HEK293 (cell line): Measurements from ENCODE around the gene DNER.

Source experiments
- CTCF ChIA-PET: fragments of 350-600 bp; formaldehyde crosslinking; extraction: SDS; loops from one replicate; lab custom pipeline; 2021; ENCODE audit warnings: antibody characterized with exemption; lab: Yijun Ruan, JAX
- POLR2A ChIA-PET: fragments of 300-600 bp; formaldehyde crosslinking; extraction: SDS; loops from one replicate; lab custom pipeline; 2020; ENCODE audit warnings: antibody characterized with exemption, inconsistent platforms; lab: Yijun Ruan, JAX
- H3K27ac ChIP-seq: fragments of 200-500 bp; sonication (Bioruptor generic); 2 replicates; pipeline ENCODE4 v1.5.1; 2014; ENCODE audit warnings: low read depth, low read length, control low read depth, inconsistent platforms; ENCODE audit errors: extremely low read depth
- H3K36me3 ChIP-seq, 2 experiments: fragments of 200-500 bp in 1 of 2; sonication (Bioruptor generic) in 1 of 2; 1 replicate in 1 of 2; 2 replicates in 1 of 2; pipeline ENCODE4 v1.5.1; 2014 to 2017; ENCODE audit warnings: inconsistent platforms in 2 of 2, low read length in 2 of 2; ENCODE audit not compliant: control insufficient read depth in 2 of 2, insufficient read depth in 1 of 2
- H3K4me1 ChIP-seq: fragments of 200-500 bp; sonication (Bioruptor generic); 2 replicates; pipeline ENCODE4 v1.5.1; 2014; ENCODE audit warnings: mild to moderate bottlenecking, low read length, inconsistent platforms; ENCODE audit not compliant: control insufficient read depth, insufficient read depth
- H3K4me3 ChIP-seq: 2 replicates; pipeline ENCODE4 v1.5.1; 2011; ENCODE audit warnings: low read depth, mild to moderate bottlenecking, control low read depth, low read length, moderate library complexity
- H3K9me3 ChIP-seq: fragments of 200-500 bp; sonication (Bioruptor generic); 2 replicates; pipeline ENCODE4 v1.5.1; 2014; ENCODE audit warnings: low read depth, low read length, inconsistent platforms; ENCODE audit not compliant: control insufficient read depth, insufficient read depth
- BCL11A ChIP-seq: fragments of 450-650 bp; formaldehyde crosslinking; IDR thresholded peaks from 2 replicates; pipeline ENCODE4 v1.5.1; 2016; ENCODE audit warnings: low read depth, missing biosample characterization, missing genetic modification characterization
- KLF1 ChIP-seq: fragments of 450-650 bp; formaldehyde crosslinking; IDR thresholded peaks from 2 replicates; pipeline ENCODE4 v1.5.1; 2016; ENCODE audit warnings: missing biosample characterization, missing genetic modification characterization
- PRDM1 ChIP-seq: fragments of 450-650 bp; formaldehyde crosslinking; IDR thresholded peaks from 2 replicates; pipeline ENCODE4; 2016; ENCODE audit warnings: missing biosample characterization, missing genetic modification characterization
- YY1 ChIP-seq: fragments of 450-650 bp; formaldehyde crosslinking; IDR thresholded peaks from 2 replicates; pipeline ENCODE4 v1.5.1; 2018; ENCODE audit warnings: missing biosample characterization, missing genetic modification characterization
- ZBTB21 ChIP-seq: fragments of 450-650 bp; formaldehyde crosslinking; IDR thresholded peaks from 2 replicates; pipeline ENCODE4 v1.5.1; 2017; ENCODE audit warnings: missing biosample characterization, missing genetic modification characterization
- ZNF221 ChIP-seq: fragments of 450-650 bp; formaldehyde crosslinking; IDR thresholded peaks from 2 replicates; pipeline ENCODE4 v1.5.1; 2017; ENCODE audit warnings: missing biosample characterization, missing genetic modification characterization, borderline replicate concordance
- ZNF266 ChIP-seq: fragments of 450-650 bp; formaldehyde crosslinking; IDR thresholded peaks from 2 replicates; pipeline ENCODE4 v1.5.1; 2016; ENCODE audit warnings: missing biosample characterization, missing genetic modification characterization, low read depth
- ZNF311 ChIP-seq: fragments of 450-650 bp; formaldehyde crosslinking; IDR thresholded peaks from 2 replicates; pipeline ENCODE4 v1.5.1; 2017; ENCODE audit warnings: missing biosample characterization, missing genetic modification characterization, borderline replicate concordance
- ZNF585B ChIP-seq: fragments of 450-650 bp; formaldehyde crosslinking; IDR thresholded peaks from 2 replicates; pipeline ENCODE4 v1.5.1; 2016; ENCODE audit warnings: missing biosample characterization, missing genetic modification characterization
- ZNF610 ChIP-seq: fragments of 450-650 bp; formaldehyde crosslinking; IDR thresholded peaks from 2 replicates; pipeline ENCODE4 v1.5.1; 2016; ENCODE audit warnings: missing biosample characterization, missing genetic modification characterization, borderline replicate concordance
- ZNF623 ChIP-seq: fragments of 450-650 bp; formaldehyde crosslinking; IDR thresholded peaks from 2 replicates; pipeline ENCODE4 v1.5.1; 2016; ENCODE audit warnings: missing biosample characterization, missing genetic modification characterization
- ZNF677 ChIP-seq: fragments of 450-650 bp; IDR thresholded peaks from 2 replicates; pipeline ENCODE4 v1.5.0; 2018; ENCODE audit warnings: missing biosample characterization, mild to moderate bottlenecking, missing genetic modification characterization, moderate library complexity
- TF ChIP-seq, protein P1 (sequence below): fragments of 450-650 bp; formaldehyde crosslinking; IDR thresholded peaks from 2 replicates; pipeline ENCODE4 v1.5.1; 2016; ENCODE audit warnings: missing biosample characterization, missing genetic modification characterization, borderline replicate concordance
- TF ChIP-seq, protein P2 (sequence below): fragments of 450-650 bp; formaldehyde crosslinking; IDR thresholded peaks from 2 replicates; pipeline ENCODE4 v1.5.1; 2016; ENCODE audit warnings: missing biosample characterization, missing genetic modification characterization
- TF ChIP-seq, protein P3 (sequence below): fragments of 450-650 bp; formaldehyde crosslinking; IDR thresholded peaks from 2 replicates; pipeline ENCODE4 v1.5.1; 2017; ENCODE audit warnings: missing biosample characterization, missing genetic modification characterization
- TF ChIP-seq, protein P4 (sequence below): fragments of 450-650 bp; IDR thresholded peaks from 2 replicates; pipeline ENCODE4 v1.5.1; 2018; ENCODE audit warnings: missing biosample characterization, mild to moderate bottlenecking, missing genetic modification characterization
- TF ChIP-seq, protein P5 (sequence below): fragments of 450-650 bp; formaldehyde crosslinking; IDR thresholded peaks from 2 replicates; pipeline ENCODE4 v1.5.1; 2016; ENCODE audit warnings: missing biosample characterization, missing genetic modification characterization

The DNER gene

DNA sequence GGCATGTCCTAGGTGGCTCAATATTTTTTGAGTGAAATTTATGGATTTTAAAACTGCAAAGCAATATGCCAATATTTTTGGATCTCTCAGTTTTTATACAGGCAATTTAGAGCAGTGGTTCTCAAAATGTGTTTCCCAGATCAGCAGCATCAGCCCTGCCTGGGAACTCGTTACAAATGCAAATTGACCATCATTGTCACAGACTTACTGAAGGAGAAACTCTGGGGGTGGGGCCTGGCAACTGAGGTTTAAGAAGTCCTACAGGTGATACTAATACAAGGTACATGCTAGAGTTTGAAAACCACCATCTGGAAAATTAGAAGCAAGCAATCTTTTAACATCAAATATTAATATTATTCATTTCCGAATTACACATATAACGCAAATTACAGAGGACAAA lies 227.7 kb downstream of the DNER start (continued):
- TF ChIP-seq, protein P1, sequence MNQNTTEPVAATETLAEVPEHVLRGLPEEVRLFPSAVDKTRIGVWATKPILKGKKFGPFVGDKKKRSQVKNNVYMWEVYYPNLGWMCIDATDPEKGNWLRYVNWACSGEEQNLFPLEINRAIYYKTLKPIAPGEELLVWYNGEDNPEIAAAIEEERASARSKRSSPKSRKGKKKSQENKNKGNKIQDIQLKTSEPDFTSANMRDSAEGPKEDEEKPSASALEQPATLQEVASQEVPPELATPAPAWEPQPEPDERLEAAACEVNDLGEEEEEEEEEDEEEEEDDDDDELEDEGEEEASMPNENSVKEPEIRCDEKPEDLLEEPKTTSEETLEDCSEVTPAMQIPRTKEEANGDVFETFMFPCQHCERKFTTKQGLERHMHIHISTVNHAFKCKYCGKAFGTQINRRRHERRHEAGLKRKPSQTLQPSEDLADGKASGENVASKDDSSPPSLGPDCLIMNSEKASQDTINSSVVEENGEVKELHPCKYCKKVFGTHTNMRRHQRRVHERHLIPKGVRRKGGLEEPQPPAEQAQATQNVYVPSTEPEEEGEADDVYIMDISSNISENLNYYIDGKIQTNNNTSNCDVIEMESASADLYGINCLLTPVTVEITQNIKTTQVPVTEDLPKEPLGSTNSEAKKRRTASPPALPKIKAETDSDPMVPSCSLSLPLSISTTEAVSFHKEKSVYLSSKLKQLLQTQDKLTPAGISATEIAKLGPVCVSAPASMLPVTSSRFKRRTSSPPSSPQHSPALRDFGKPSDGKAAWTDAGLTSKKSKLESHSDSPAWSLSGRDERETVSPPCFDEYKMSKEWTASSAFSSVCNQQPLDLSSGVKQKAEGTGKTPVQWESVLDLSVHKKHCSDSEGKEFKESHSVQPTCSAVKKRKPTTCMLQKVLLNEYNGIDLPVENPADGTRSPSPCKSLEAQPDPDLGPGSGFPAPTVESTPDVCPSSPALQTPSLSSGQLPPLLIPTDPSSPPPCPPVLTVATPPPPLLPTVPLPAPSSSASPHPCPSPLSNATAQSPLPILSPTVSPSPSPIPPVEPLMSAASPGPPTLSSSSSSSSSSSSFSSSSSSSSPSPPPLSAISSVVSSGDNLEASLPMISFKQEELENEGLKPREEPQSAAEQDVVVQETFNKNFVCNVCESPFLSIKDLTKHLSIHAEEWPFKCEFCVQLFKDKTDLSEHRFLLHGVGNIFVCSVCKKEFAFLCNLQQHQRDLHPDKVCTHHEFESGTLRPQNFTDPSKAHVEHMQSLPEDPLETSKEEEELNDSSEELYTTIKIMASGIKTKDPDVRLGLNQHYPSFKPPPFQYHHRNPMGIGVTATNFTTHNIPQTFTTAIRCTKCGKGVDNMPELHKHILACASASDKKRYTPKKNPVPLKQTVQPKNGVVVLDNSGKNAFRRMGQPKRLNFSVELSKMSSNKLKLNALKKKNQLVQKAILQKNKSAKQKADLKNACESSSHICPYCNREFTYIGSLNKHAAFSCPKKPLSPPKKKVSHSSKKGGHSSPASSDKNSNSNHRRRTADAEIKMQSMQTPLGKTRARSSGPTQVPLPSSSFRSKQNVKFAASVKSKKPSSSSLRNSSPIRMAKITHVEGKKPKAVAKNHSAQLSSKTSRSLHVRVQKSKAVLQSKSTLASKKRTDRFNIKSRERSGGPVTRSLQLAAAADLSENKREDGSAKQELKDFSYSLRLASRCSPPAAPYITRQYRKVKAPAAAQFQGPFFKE (tag by site-specific recombination), result no peak
- TF ChIP-seq PRDM1 (tag by site-specific recombination) (no peak), YY1 (tag by site-specific recombination) (no peak), ZBTB21 (tag by site-specific recombination) (no peak), BCL11A (tag by site-specific recombination) (no peak), ZNF585B (tag by site-specific recombination) (no peak)

DNA sequence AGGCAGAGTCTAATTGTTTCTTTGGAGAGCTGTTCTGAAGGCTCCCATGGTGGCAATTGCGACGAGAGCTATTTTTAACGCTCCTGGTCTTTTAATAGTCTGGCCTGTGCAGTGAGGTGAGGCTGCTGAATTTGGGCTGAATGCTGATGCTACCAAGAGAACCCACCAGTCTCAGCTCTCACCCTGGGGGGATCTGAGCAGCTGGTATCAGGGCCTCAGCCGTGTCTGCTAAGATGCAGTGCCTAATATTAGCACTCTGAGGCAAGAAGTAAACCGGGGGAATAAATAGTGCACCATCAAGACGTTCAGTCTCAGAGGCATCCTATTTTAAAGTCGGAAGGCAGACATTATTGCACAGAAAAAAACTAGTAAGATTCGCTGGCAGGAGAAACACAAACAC lies 228.5 kb downstream of the DNER start:
- H3K4me1 ChIP-seq, result no peaks in the 10 kb centered on the region
- no peaks in the 10 kb centered on the region; the same call in 1 of the 2 replicates for H3K9me3 ChIP-seq
- no peaks in the 10 kb centered on the region for H3K36me3 ChIP-seq
- H3K27ac ChIP-seq, result no peak overlapping the region
- POLR2A ChIA-PET, result no interaction called here
- CTCF ChIA-PET, result no interaction called here
- H3K4me3 ChIP-seq, result no peak overlapping the region
- no peak for TF ChIP-seq ZNF610
- TF ChIP-seq, protein P2, sequence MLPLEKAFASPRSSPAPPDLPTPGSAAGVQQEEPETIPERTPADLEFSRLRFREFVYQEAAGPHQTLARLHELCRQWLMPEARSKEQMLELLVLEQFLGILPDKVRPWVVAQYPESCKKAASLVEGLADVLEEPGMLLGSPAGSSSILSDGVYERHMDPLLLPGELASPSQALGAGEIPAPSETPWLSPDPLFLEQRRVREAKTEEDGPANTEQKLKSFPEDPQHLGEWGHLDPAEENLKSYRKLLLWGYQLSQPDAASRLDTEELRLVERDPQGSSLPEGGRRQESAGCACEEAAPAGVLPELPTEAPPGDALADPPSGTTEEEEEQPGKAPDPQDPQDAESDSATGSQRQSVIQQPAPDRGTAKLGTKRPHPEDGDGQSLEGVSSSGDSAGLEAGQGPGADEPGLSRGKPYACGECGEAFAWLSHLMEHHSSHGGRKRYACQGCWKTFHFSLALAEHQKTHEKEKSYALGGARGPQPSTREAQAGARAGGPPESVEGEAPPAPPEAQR (tag by site-specific recombination), result no peak
- TF ChIP-seq, protein P3, sequence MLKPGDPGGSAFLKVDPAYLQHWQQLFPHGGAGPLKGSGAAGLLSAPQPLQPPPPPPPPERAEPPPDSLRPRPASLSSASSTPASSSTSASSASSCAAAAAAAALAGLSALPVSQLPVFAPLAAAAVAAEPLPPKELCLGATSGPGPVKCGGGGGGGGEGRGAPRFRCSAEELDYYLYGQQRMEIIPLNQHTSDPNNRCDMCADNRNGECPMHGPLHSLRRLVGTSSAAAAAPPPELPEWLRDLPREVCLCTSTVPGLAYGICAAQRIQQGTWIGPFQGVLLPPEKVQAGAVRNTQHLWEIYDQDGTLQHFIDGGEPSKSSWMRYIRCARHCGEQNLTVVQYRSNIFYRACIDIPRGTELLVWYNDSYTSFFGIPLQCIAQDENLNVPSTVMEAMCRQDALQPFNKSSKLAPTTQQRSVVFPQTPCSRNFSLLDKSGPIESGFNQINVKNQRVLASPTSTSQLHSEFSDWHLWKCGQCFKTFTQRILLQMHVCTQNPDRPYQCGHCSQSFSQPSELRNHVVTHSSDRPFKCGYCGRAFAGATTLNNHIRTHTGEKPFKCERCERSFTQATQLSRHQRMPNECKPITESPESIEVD (tag by site-specific recombination), result no peak
- TF ChIP-seq ZNF311 (tag by site-specific recombination), result no peak
- TF ChIP-seq, protein P4, sequence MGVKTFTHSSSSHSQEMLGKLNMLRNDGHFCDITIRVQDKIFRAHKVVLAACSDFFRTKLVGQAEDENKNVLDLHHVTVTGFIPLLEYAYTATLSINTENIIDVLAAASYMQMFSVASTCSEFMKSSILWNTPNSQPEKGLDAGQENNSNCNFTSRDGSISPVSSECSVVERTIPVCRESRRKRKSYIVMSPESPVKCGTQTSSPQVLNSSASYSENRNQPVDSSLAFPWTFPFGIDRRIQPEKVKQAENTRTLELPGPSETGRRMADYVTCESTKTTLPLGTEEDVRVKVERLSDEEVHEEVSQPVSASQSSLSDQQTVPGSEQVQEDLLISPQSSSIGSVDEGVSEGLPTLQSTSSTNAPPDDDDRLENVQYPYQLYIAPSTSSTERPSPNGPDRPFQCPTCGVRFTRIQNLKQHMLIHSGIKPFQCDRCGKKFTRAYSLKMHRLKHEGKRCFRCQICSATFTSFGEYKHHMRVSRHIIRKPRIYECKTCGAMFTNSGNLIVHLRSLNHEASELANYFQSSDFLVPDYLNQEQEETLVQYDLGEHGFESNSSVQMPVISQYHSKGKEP (tag by site-specific recombination), result no peak
- TF ChIP-seq ZNF677, result no peak
- no peak for TF ChIP-seq ZNF221 (tag by site-specific recombination)
- TF ChIP-seq, protein P5, sequence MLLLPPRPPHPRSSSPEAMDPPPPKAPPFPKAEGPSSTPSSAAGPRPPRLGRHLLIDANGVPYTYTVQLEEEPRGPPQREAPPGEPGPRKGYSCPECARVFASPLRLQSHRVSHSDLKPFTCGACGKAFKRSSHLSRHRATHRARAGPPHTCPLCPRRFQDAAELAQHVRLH, result no peak
- TF ChIP-seq ZNF266 (tag by site-specific recombination), result no peak
- TF ChIP-seq ZNF623 (tag by site-specific recombination), result no peak
- no peak for TF ChIP-seq KLF1 (tag by site-specific recombination)
